ENCODE measurements around the gene TNFSF11. TPM values are rescaled to one million over a fixed set of nuclear protein-coding genes. Genes with fewer than 3 reads are reported as not detected.

Gene TNFSF11
- total RNA-seq, 5 donors from 2014 or later (not counting 1 experiment from before 2014, with no cell fraction given) = 0.21 to 1.3 (median 0.50) TPM; not detected in 1

GRCh38 chr13:42603571-42603970, 29.6 kb downstream of the TNFSF11 start:
- no peak overlapping the region for H3K27ac Mint-ChIP-seq
- H3K4me3 Mint-ChIP-seq = no peak overlapping the region
- H3K36me3 Mint-ChIP-seq = no peaks in the 10 kb centered on the region
- no peaks in the 10 kb centered on the region for H3K4me1 Mint-ChIP-seq
- ATAC-seq (replicated peaks in 1 of 4) (no peak), DNase-seq (no peak)
- Histone ChIP-seq H3K4me1 (ENCODE audit: control insufficient read depth in 1 of 2, extremely low read depth in 1 of 2, insufficient read depth in 2 of 2, low read length in 2 of 2) (no peaks in the 10 kb centered on the region), H3K27me3 (replicated peaks in 1 of 2; ENCODE audit: control insufficient read depth in 2 of 2, extremely low read depth in 1 of 2, insufficient read depth in 2 of 2, low read length in 1 of 2) (no peaks in the 10 kb centered on the region), H3K4me3 (ENCODE audit: control insufficient read depth in 1 of 2, extremely low read depth in 1 of 2, low read length in 1 of 2) (no peak overlapping the region), H3K9me3 (no peaks in the 10 kb centered on the region), H3K27ac (ENCODE audit: low read length) (no peak overlapping the region), H3K36me3 (ENCODE audit: control insufficient read depth in 2 of 2, extremely low read depth in 1 of 2, insufficient read depth in 1 of 2, low read length in 1 of 2) (no peaks in the 10 kb centered on the region)
- peaks cover 0 to 3% of the 10 kb centered on the region in 2 donors for H3K27me3 Mint-ChIP-seq
- no peaks in the 10 kb centered on the region for H3K9me3 Mint-ChIP-seq
- CTCF ChIA-PET = no interaction called here
- POLR2A ChIA-PET = no interaction called here
- 83% methylated on average over 1 of the region's 2 CpGs for WGBS (ENCODE audit: insufficient coverage)

- no peaks in the 10 kb centered on the region for H3K4me1 ChIP-seq (ENCODE audit: control insufficient read depth in 1 of 2, extremely low read depth in 1 of 2, insufficient read depth in 2 of 2, low read length in 2 of 2)
- peaks cover 11% of the 10 kb centered on the region in 2 donors for H3K27me3 Mint-ChIP-seq
- H3K9me3 Mint-ChIP-seq = no peaks in the 10 kb centered on the region
- WGBS (ENCODE audit: insufficient coverage) = no CpG with 5 or more reads among the region's 2 CpGs
- no peaks in the 10 kb centered on the region for H3K9me3 ChIP-seq
- H3K4me1 Mint-ChIP-seq = no peaks in the 10 kb centered on the region
- POLR2A ChIA-PET = no interaction called here
- DNase-seq = no peak
- CTCF ChIA-PET = no interaction called here
- no peak overlapping the region for H3K4me3 ChIP-seq (ENCODE audit: control insufficient read depth in 1 of 2, extremely low read depth in 1 of 2, low read length in 1 of 2)
- no peak overlapping the region for H3K27ac ChIP-seq (ENCODE audit: low read length)
- H3K36me3 ChIP-seq (ENCODE audit: control insufficient read depth in 2 of 2, extremely low read depth in 1 of 2, insufficient read depth in 1 of 2, low read length in 1 of 2) = no peaks in the 10 kb centered on the region
- no peak for ATAC-seq (replicated peaks in 1 of 4)
- H3K27me3 ChIP-seq (replicated peaks in 1 of 2; ENCODE audit: control insufficient read depth in 2 of 2, extremely low read depth in 1 of 2, insufficient read depth in 2 of 2, low read length in 1 of 2) = no peaks in the 10 kb centered on the region
- no peak overlapping the region for H3K4me3 Mint-ChIP-seq
- H3K36me3 Mint-ChIP-seq = no peaks in the 10 kb centered on the region
- H3K27ac Mint-ChIP-seq = no peak overlapping the region
Observed at GRCh38 chr13:42607546-42607945, 33.6 kb downstream of the TNFSF11 start.

GRCh38 chr13:42610649-42611048, 36.7 kb downstream of the TNFSF11 start:
- H3K4me3 Mint-ChIP-seq = no peak overlapping the region
- no CpG with 5 or more reads among the region's 2 CpGs for WGBS (ENCODE audit: insufficient coverage)
- no peak overlapping the region for H3K27ac Mint-ChIP-seq
- Histone ChIP-seq H3K36me3 (ENCODE audit: control insufficient read depth in 2 of 2, extremely low read depth in 1 of 2, insufficient read depth in 1 of 2, low read length in 1 of 2) (no peaks in the 10 kb centered on the region), H3K4me3 (ENCODE audit: control insufficient read depth in 1 of 2, extremely low read depth in 1 of 2, low read length in 1 of 2) (no peak overlapping the region), H3K27me3 (replicated peaks in 1 of 2; ENCODE audit: control insufficient read depth in 2 of 2, extremely low read depth in 1 of 2, insufficient read depth in 2 of 2, low read length in 1 of 2) (peaks cover 0 to 7% of the 10 kb centered on the region in 2 experiments), H3K9me3 (no peaks in the 10 kb centered on the region), H3K27ac (ENCODE audit: low read length) (no peak overlapping the region), H3K4me1 (ENCODE audit: control insufficient read depth in 1 of 2, extremely low read depth in 1 of 2, insufficient read depth in 2 of 2, low read length in 2 of 2) (no peaks in the 10 kb centered on the region)
- H3K36me3 Mint-ChIP-seq = no peaks in the 10 kb centered on the region
- peaks cover 13 to 16% of the 10 kb centered on the region in 2 donors for H3K27me3 Mint-ChIP-seq
- DNase-seq = no peak
- ChIA-PET CTCF (no interaction called here), POLR2A (no interaction called here)
- H3K9me3 Mint-ChIP-seq = no peaks in the 10 kb centered on the region
- H3K4me1 Mint-ChIP-seq = no peaks in the 10 kb centered on the region
- no peak for ATAC-seq (replicated peaks in 1 of 4)

- ChIA-PET POLR2A (interaction anchor here in 1 of 2 donors (0.7 kb wide), 1 partner anchor 14 kb away, joined by 3 read pairs; no protein-coding TSS in a partner anchor), CTCF (no interaction called here)
- Mint-ChIP-seq H3K4me3 (no peak overlapping the region), H3K9me3 (no peaks in the 10 kb centered on the region), H3K27ac (no peak overlapping the region), H3K27me3 (peaks cover 13 to 16% of the 10 kb centered on the region in 2 donors), H3K4me1 (no peaks in the 10 kb centered on the region), H3K36me3 (no peaks in the 10 kb centered on the region)
- DNase-seq (no peak), ATAC-seq (replicated peaks in 1 of 4) (no peak)
- WGBS (ENCODE audit: insufficient coverage) = 80% methylated on average over 1 of the region's 2 CpGs
- Histone ChIP-seq H3K27ac (ENCODE audit: low read length) (no peak overlapping the region), H3K4me3 (ENCODE audit: control insufficient read depth in 1 of 2, extremely low read depth in 1 of 2, low read length in 1 of 2) (no peak overlapping the region), H3K4me1 (ENCODE audit: control insufficient read depth in 1 of 2, extremely low read depth in 1 of 2, insufficient read depth in 2 of 2, low read length in 2 of 2) (no peaks in the 10 kb centered on the region), H3K9me3 (no peaks in the 10 kb centered on the region), H3K36me3 (ENCODE audit: control insufficient read depth in 2 of 2, extremely low read depth in 1 of 2, insufficient read depth in 1 of 2, low read length in 1 of 2) (no peaks in the 10 kb centered on the region), H3K27me3 (replicated peaks in 1 of 2; ENCODE audit: control insufficient read depth in 2 of 2, extremely low read depth in 1 of 2, insufficient read depth in 2 of 2, low read length in 1 of 2) (peaks cover 0 to 7% of the 10 kb centered on the region in 2 experiments)
Observed at GRCh38 chr13:42611086-42611779, 37.3 kb downstream of the TNFSF11 start.

- Histone ChIP-seq H3K4me1 (ENCODE audit: control insufficient read depth in 1 of 2, extremely low read depth in 1 of 2, insufficient read depth in 2 of 2, low read length in 2 of 2) (no peaks in the 10 kb centered on the region), H3K36me3 (ENCODE audit: control insufficient read depth in 2 of 2, extremely low read depth in 1 of 2, insufficient read depth in 1 of 2, low read length in 1 of 2) (no peaks in the 10 kb centered on the region), H3K4me3 (ENCODE audit: control insufficient read depth in 1 of 2, extremely low read depth in 1 of 2, low read length in 1 of 2) (no peak overlapping the region), H3K27ac (ENCODE audit: low read length) (no peak overlapping the region), H3K9me3 (no peaks in the 10 kb centered on the region), H3K27me3 (replicated peaks in 1 of 2; ENCODE audit: control insufficient read depth in 2 of 2, extremely low read depth in 1 of 2, insufficient read depth in 2 of 2, low read length in 1 of 2) (peaks cover 0 to 7% of the 10 kb centered on the region in 2 experiments)
- H3K4me3 Mint-ChIP-seq = no peak overlapping the region
- H3K36me3 Mint-ChIP-seq = no peaks in the 10 kb centered on the region
- CTCF ChIA-PET = no interaction called here
- no peaks in the 10 kb centered on the region for H3K4me1 Mint-ChIP-seq
- POLR2A ChIA-PET = no interaction called here
- peaks cover 13% of the 10 kb centered on the region in 2 donors for H3K27me3 Mint-ChIP-seq
- H3K27ac Mint-ChIP-seq = no peak overlapping the region
- H3K9me3 Mint-ChIP-seq = no peaks in the 10 kb centered on the region
- ATAC-seq (replicated peaks in 1 of 4) (no peak), DNase-seq (no peak)
- WGBS (ENCODE audit: insufficient coverage) = 81% methylated on average over 5 of the region's 7 CpGs
Observed at GRCh38 chr13:42612021-42612765, 38.2 kb downstream of the TNFSF11 start.

- DNase-seq (no peak), ATAC-seq (replicated peaks in 1 of 4) (no peak)
- Mint-ChIP-seq H3K27me3 (peaks cover 5 to 7% of the 10 kb centered on the region in 2 donors), H3K4me1 (no peaks in the 10 kb centered on the region), H3K4me3 (no peak overlapping the region), H3K27ac (no peak overlapping the region), H3K9me3 (no peaks in the 10 kb centered on the region), H3K36me3 (no peaks in the 10 kb centered on the region)
- Histone ChIP-seq H3K36me3 (ENCODE audit: control insufficient read depth in 2 of 2, extremely low read depth in 1 of 2, insufficient read depth in 1 of 2, low read length in 1 of 2) (no peaks in the 10 kb centered on the region), H3K27ac (ENCODE audit: low read length) (no peak overlapping the region), H3K27me3 (replicated peaks in 1 of 2; ENCODE audit: control insufficient read depth in 2 of 2, extremely low read depth in 1 of 2, insufficient read depth in 2 of 2, low read length in 1 of 2) (peaks cover 0 to 7% of the 10 kb centered on the region in 2 experiments), H3K4me1 (ENCODE audit: control insufficient read depth in 1 of 2, extremely low read depth in 1 of 2, insufficient read depth in 2 of 2, low read length in 2 of 2) (no peaks in the 10 kb centered on the region), H3K9me3 (no peaks in the 10 kb centered on the region), H3K4me3 (ENCODE audit: control insufficient read depth in 1 of 2, extremely low read depth in 1 of 2, low read length in 1 of 2) (no peak overlapping the region)
- CTCF ChIA-PET = no interaction called here
- WGBS (ENCODE audit: insufficient coverage) = 40% methylated on average over 1 of the region's 3 CpGs
- POLR2A ChIA-PET = no interaction called here
Observed at GRCh38 chr13:42614436-42615035, 40.6 kb downstream of the TNFSF11 start.
